Middle frontal gyrus (tissue), 1 donor: ENCODE data around the gene PLPPR1.

Source experiments
- DNase-seq: peaks from one replicate; pipeline ENCODE4 v3.0.0-alpha.2; 2015; ENCODE audit warnings: low spot score; ENCODE audit errors: extremely low spot score

PLPPR1 gene

DNA sequence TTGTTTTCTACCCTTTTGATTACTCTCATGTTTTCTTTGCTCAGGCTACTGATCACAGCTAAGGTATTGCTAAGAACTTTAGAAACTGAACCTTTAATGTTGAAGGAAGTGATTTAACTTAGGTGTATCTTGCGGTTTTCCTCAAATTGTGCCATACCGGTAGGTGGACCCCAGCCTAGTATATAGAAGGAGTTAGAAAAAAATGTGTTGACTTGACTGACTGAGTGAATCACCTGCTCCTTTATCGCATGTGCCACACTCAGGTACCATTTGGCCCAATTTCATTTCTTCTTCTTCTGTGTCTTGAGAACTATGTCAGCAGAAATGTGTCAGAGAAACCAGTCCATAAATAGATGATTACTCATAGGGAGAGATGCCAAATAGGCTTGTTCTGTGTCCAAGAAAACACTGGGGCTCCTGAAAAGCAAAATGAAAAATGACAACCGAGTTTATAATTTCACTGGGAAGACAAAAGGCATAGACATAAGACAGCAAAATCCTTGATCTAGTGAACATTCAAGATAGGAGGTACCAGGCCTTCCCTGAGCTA lies 19.4 kb downstream of the PLPPR1 start:
- no peak for DNase-seq

DNA sequence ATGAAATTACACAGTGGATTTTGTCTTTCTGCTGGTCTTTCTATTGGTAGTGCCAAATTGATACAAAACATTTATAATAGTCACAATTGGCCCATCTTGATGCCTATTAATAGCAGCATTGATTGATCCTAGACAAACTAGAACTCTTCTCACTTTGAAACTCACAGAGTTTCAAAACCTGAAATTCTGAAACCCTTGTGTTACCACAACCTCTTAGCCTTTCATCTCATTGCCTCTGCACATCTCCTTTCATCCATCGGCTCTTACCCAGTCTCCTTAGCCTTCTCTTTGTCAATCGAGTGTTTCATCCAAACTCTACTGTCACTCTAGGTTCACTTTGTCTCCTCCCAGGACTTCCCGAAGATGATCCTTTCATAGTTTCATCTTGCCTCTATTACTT lies 22.1 kb downstream of the PLPPR1 start:
- DNase-seq = no peak

- no peak for DNase-seq
These were observed 26.1 kb downstream of the PLPPR1 start for GRCh38 chr9:101054657-101055056.

DNA sequence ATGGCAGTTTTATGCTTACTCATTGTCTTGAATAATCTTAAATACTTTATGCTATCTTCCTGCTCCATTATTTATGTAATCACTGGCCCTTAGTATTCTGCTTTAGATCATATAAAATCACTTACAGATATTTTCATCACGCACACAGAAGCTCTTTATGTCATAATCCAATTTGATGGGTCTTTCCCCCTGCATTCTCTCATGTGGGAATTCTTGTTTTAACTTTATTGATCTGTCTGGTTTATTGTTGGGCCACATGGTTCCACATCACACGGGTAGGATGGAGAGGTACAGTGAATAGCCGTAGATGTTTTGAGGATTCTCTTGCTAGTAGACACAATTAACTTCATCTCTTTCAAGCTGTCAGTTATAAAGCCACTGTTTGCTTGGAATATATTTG lies 27.0 kb downstream of the PLPPR1 start:
- DNase-seq = no peak

- DNase-seq = no peak
These were observed 34.2 kb downstream of the PLPPR1 start for GRCh38 chr9:101062686-101063085.

DNA sequence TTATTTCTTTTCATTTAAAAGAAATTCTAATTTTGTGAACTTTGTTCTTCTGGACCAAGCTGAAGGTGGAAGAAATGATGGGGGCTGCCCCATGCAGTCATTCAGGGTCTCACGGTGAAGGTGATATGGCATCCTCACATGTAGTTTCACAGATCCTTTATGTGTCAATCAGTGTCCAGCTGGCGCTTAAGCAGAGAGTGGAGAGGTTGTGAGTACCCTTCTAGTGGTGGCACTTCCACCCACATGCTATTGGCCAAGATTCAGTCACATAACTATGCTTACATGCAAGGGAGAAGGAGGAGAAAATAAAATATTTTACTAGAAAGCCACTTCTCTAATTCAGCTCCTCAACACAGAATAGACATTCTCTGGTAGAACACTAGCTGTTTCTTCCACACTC lies 34.7 kb downstream of the PLPPR1 start:
- no peak for DNase-seq

DNA sequence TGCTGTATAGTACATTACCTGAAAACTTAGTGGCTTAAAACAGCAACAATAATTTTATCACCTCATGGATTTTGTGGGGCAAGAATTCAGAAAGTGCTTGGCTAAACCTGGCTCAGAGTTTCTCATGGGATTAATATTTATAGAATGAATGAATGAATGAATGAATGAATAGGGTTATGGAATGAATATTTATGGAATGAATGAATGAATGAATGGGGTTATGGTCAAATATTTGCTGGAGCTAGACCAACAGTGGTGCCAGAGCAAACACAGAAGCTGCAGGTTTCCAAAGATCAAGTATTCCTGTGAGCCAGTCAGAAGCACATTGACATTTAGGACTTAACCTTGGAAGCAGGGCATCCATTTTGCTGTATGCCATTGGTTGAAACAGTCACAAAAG lies 35.7 kb downstream of the PLPPR1 start:
- DNase-seq = no peak

DNA sequence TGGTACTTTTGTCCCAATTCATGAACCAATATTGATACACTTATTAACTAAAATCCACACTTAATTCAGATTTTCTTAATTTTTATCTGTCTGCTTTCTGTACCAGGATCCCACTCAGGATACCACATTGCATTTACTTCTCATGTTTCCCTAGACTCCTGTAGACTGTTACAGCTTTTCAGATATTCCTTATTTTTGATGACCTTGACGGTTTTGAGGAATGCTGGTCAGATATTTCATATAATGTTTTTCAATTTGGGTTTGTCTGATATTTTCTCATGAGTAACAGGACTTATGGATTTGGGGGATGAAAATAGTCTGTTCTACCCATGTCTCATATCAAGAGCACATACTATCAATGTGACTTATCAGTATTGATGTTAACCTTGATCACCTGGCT lies 37.4 kb downstream of the PLPPR1 start:
- DNase-seq = no peak

DNA sequence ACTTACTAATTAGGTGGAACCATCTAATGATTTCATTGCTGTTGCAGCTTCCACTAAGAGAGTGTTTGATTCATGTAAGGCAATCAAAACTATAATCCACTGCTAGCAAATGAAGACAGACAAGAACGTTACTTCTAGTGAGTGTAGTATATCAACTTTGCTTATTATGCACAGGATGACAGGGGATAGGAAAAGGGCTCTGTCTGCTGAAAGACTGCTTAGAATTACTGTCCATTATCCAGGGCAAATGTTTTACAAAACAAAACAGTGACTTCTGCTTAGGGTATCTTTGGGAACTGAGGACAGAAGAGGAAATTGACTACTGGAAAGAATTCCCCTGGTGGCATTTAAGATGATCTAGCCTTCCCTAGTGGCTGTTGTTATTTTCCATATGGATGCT lies 40.2 kb downstream of the PLPPR1 start:
- DNase-seq = no peak

- DNase-seq = no peak
These were observed 43.7 kb downstream of the PLPPR1 start for GRCh38 chr9:101072259-101072658.

DNA sequence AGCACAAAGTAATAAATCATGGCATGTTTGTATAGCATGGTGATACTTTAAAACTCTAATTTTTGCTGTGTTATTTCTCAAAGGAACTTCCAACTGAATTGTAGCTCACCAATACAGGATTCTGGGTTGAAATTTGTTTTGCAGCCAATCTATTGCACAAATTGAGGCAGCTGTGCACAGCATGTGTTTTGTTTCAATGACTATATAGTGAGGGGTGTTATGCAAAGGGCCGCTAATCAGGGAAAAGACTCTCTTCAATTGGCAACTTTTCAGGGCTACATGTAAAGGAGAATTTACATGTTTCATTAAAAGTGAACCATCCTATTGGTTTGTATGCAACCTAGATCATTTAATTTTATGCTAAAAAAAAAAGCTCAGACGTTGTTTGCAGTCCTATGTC lies 44.6 kb downstream of the PLPPR1 start:
- DNase-seq = no peak

GRCh38 chr9:101081641-101082040 lies 53.1 kb downstream of the PLPPR1 start:
- no peak for DNase-seq

DNA sequence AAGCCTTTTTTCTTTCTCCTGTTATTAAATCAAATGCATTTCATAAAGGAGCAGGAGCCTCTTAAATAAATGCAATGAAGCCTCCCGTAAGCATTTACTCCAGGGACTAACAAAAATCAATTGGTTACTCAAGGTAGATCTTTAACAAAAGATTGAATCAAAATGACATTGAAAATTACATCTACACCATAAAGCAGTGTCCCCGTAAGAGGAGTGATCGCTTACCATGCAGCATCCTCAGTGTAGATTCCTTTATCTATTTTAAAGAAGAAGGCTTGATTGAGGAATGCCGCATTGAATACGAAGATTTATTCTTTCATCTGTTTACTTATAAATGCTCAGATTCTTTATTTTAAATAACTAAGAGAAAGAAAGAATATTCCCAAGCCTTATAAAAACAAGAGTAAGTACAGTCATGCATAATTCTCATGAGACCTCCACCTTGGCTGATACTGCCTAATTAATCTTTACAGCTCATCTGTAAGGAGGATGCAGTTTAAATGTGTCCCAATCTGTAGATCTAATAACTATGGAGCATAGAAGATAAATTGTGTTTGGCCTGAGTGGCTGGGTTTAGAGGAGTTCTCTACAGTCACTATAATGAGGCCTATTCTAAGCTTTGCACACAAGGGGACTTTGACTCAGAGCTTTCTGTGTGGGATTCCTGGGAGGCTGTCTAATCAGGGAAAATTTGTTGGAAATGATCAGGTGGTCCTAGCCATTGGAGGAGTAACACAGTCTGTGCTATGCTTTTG lies 55.1 kb downstream of the PLPPR1 start:
- DNase-seq = no peak

GRCh38 chr9:101087426-101087825 lies 58.9 kb downstream of the PLPPR1 start:
- DNase-seq = no peak

- DNase-seq = no peak
These were observed 64.4 kb downstream of the PLPPR1 start for GRCh38 chr9:101092922-101093321.

DNA sequence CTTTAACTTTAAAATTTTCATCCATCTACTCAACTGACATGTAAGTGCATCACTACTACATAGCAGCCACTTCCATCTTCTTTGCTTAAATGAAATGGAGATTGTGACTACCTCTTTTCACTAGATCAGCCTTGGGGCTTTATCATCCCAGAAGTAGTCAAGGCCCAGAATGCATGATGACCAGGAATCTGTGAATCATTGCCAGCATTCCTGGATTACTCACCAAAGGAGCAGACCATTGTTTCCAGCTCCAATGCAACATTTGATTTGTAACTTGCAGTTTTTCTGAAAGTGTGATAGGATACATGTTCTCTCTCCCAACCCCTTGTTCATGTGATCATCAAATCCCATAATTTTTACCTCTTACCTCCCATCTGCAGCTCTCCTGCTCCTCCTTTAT lies 65.1 kb downstream of the PLPPR1 start:
- DNase-seq = no peak

- DNase-seq = no peak
These were observed 66.2 kb downstream of the PLPPR1 start for GRCh38 chr9:101094686-101095085.

DNA sequence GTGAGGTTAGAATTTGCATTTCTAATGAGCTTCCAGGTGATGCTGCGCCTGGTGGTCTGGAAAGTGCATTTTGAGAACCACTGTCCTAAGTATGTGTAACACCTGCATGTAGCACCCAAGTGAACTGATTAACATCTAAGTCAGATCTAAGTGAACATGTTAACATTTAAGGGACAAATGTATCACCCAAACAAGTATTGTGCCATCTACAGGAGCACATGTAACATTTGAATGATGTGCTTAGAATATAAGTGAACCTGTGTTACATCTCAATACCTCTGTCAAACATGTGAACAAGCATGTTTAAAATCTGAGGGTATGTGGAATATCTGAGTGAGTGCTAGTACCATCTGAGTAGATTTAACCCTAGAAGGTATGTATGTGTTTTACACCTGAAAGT lies 68.7 kb downstream of the PLPPR1 start:
- DNase-seq = no peak

DNA sequence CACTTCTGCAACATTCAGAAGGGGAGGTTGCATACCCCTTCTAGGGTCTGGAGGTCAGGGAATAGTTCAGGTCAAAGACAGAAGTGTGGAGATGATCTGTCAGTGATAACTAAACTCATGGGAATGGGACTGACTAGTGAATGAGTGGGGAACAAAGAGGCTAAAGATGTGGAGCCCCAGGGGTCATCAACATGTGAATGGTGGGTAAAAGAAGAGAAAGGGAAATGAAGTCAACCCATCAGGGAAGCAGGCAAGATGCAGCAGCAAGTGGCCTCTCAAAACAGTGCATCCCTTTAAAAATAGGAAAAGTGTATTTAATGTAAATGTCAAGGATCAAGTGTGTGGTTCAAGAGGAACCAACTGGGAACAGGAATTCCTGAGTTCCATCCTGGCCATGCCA lies 69.9 kb downstream of the PLPPR1 start:
- DNase-seq = no peak

- DNase-seq = no peak
These were observed 85.8 kb downstream of the PLPPR1 start for GRCh38 chr9:101114317-101114716.

DNA sequence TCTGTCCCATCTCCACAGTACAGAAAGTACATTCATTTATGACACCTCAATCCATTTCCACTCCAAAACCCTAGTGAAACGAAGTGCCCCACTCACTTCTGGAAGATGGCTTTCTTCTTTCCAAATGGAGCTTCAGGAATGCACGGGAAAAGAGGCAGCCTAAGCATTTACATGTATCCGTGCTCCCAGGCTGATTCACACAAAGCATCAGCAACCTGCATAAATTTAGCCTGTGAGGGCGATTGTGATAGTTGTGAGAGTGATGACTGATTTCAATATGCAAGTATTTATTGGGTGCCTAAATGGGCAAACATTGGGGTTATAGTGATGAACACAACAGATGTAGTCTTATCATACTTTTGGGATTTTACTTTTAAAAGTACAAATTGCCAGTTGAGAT lies 86.6 kb downstream of the PLPPR1 start:
- DNase-seq = no peak

- DNase-seq = no peak
These were observed 88.6 kb downstream of the PLPPR1 start for GRCh38 chr9:101117161-101117560.

DNA sequence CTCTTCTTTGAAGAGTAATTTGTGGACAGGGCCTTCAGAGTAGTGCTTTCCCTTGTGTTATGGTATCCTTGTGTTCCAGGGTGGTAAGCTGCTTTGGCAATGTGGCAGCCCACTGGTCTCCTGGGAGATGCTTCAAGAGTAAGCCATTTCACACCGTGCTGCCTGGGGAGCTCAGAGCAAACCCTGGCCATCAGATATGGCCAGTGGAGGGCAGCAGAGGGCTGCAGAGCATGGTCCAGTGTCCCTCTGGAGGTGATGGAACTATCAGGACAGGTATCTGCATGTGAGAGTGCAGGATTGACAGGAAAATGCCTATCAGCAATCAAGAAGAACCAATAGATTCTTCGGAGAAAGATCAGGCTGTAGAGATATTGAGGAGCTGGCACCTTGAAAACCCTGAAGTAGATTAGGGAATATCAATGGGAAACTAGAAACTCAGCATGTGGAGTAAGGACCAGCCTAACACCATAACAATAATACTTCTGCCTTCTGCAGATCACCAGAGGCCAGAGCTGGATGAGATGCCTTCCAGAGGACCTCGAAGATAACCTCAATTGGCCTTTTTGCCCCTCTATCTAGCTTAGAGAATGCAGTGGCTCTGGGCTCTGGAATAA lies 90.8 kb downstream of the PLPPR1 start:
- peak; percentile 14 for DNase-seq
